Stomach (tissue), 4 donors: ENCODE measurements around the gene LEKR1.

Experiments
- CTCF ChIP-seq, 7 experiments: fragments of 450-650 bp in 4 of 7; fragments of 200-600 bp in 3 of 7; sonication (generic) in 3 of 7; IDR thresholded peaks; one replicate each; pipeline ENCODE4 v1.5.1; 2016 to 2019; ENCODE audit warnings: antibody characterized with exemption in 7 of 7, control low read depth in 2 of 7, mild to moderate bottlenecking in 1 of 7
- POLR2A ChIP-seq, 4 donors: fragments of 450-650 bp; IDR thresholded peaks; one replicate each; pipeline ENCODE4 v1.6.1; 2016; ENCODE audit warnings: antibody characterized with exemption in 4 of 4, control low read depth in 2 of 4, mild to moderate bottlenecking in 1 of 4, moderate library complexity in 1 of 4
- POLR2AphosphoS5 ChIP-seq, 3 donors: sonication (generic); formaldehyde crosslinking; IDR thresholded peaks; one replicate each; pipeline ENCODE4 v1.6.1; 2016; ENCODE audit warnings: antibody characterized with exemption in 3 of 3

DNA sequence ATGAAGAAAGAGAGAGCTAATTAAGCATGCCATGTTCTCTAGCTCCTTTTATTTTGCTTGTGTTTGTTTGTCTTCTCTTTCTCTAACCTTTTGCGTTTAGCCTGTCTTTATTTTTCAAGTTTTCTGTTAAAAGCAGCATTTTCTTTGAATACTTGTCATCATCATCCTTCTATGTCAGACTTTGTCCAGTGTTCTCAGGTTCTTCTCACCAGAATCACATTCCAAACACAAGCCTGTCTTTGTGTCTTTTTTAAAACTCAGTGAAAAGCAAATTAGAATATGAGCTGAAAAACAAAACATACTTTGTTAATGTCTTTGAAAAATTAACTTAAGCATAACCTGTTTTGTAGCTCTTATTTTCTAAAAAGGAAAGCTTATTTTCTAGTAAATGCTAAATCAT is 62.4 kb downstream of the LEKR1 start:
- TF ChIP-seq CTCF (IDR thresholded peaks at IDR 0.05) (no peak), POLR2A (IDR thresholded peaks at IDR 0.05) (no peak), POLR2AphosphoS5 (IDR thresholded peaks at IDR 0.05) (no peak)
